MM.1S (cell line): ENCODE measurements around the gene CISH.

Source experiments
- DNase-seq: peaks from one replicate; pipeline ENCODE4 v3.0.0-alpha.2; 2015
- H2AFZ ChIP-seq: fragments of 300-600 bp; sonication (generic); 2 replicates; pipeline ENCODE4 v1.6.0; 2016; ENCODE audit warnings: antibody characterized with exemption, low read length
- H3F3A ChIP-seq: fragments of 300-600 bp; sonication (generic); 2 replicates; pipeline ENCODE4 v1.6.1; 2016; ENCODE audit warnings: mild to moderate bottlenecking, antibody characterized with exemption, low read length, moderate library complexity, mixed read lengths; ENCODE audit not compliant: insufficient read depth
- H3K27ac ChIP-seq: fragments of 300-600 bp; sonication (generic); 2 replicates; pipeline ENCODE4 v1.5.1; 2016; ENCODE audit warnings: mild to moderate bottlenecking, low read length
- H3K27me3 ChIP-seq: fragments of 300-600 bp; sonication (generic); replicated peaks from 2 replicates; pipeline ENCODE4 v1.6.0; 2016; ENCODE audit warnings: low read length; ENCODE audit not compliant: insufficient read depth
- H3K36me3 ChIP-seq: fragments of 300-600 bp; sonication (generic); replicated peaks from 2 replicates; pipeline ENCODE4 v1.6.1; 2016; ENCODE audit warnings: mild to moderate bottlenecking, low read length, mixed read lengths; ENCODE audit not compliant: insufficient read depth
- H3K4me1 ChIP-seq: fragments of 300-600 bp; sonication (generic); 2 replicates; pipeline ENCODE4 v1.6.1; 2016; ENCODE audit warnings: low read length, mixed read lengths
- H3K4me2 ChIP-seq: fragments of 300-600 bp; sonication (generic); 2 replicates; pipeline ENCODE4 v1.6.0; 2016; ENCODE audit warnings: low read depth, low read length
- H3K4me3 ChIP-seq: fragments of 300-600 bp; sonication (generic); 2 replicates; pipeline ENCODE4 v1.5.1; 2016; ENCODE audit warnings: low read length, mixed read lengths
- H3K79me2 ChIP-seq: fragments of 300-600 bp; sonication (generic); 2 replicates; pipeline ENCODE4 v1.6.1; 2016; ENCODE audit warnings: mixed run types, low read length, mixed read lengths
- H3K9ac ChIP-seq: fragments of 300-600 bp; sonication (generic); 2 replicates; pipeline ENCODE4 v1.6.1; 2016; ENCODE audit warnings: low read length, mixed read lengths
- H3K9me2 ChIP-seq: fragments of 300-600 bp; sonication (generic); replicated peaks from 2 replicates; pipeline ENCODE4 v1.6.1; 2016; ENCODE audit warnings: mild to moderate bottlenecking, low read length, mixed read lengths; ENCODE audit not compliant: insufficient read depth
- H3K9me3 ChIP-seq: fragments of 300-600 bp; sonication (generic); replicated peaks from 2 replicates; pipeline ENCODE4 v1.6.1; 2016; ENCODE audit warnings: mild to moderate bottlenecking, low read length, mixed read lengths; ENCODE audit not compliant: insufficient read depth
- H4K20me1 ChIP-seq: fragments of 300-600 bp; sonication (generic); 2 replicates; pipeline ENCODE4 v1.6.1; 2016; ENCODE audit warnings: mild to moderate bottlenecking, low read length, moderate library complexity, mixed read lengths; ENCODE audit not compliant: insufficient read depth
- EZH2 ChIP-seq: fragments of 300-600 bp; sonication (generic); optimal IDR thresholded peaks from 2 replicates; pipeline ENCODE3; 2017; ENCODE audit warnings: low read depth, mild to moderate bottlenecking, antibody characterized with exemption, low read length, mixed read lengths
- EZH2phosphoT487 ChIP-seq: fragments of 300-600 bp; sonication (generic); IDR thresholded peaks from 2 replicates; pipeline ENCODE4 v1.6.1; 2018; ENCODE audit warnings: antibody characterized with exemption, low read length
- TF ChIP-seq, protein P1 (sequence below): fragments of 300-600 bp; sonication (generic); IDR thresholded peaks from 2 replicates; pipeline ENCODE4 v1.5.1; 2016; ENCODE audit warnings: antibody characterized with exemption, low read length, mixed read lengths

CISH gene

DNA sequence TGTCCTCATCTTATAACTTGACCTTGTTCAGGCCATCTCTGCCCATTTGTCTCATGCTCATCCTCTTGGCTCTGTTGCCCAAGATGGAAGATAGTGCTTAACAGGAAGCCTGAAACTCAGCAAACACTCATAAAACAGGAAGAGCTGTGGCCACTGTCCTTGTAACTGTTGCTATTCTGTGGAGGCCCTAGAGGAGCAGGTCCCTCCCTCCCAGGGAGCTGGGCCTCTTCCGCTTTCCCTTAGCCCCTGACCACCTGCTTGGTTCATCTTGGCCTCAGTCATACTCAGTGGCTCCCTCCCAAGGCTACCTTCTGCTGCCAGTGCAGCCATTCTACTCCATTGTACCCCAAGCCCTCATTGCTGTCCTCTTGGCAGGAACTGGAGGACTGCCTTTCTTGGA is 8.8 kb upstream of the CISH start:
- Histone ChIP-seq H3K27ac (no peak overlapping the region), H3K9me3 (no peaks in the 10 kb centered on the region), H3K36me3 (no peaks in the 10 kb centered on the region), H2AFZ (no peak overlapping the region), H3K4me3 (no peak overlapping the region), H3K4me1 (peaks cover 28% of the 10 kb centered on the region), H3K79me2 (peaks cover 15% of the 10 kb centered on the region), H3K4me2 (no peak overlapping the region), H3K9ac (no peak overlapping the region), H3F3A (peaks cover 7% of the 10 kb centered on the region), H3K27me3 (no peaks in the 10 kb centered on the region), H3K9me2 (no peaks in the 10 kb centered on the region), H4K20me1 (no peaks in the 10 kb centered on the region)
- no peak for DNase-seq
- TF ChIP-seq EZH2phosphoT487 (no peak), EZH2 (no peak)
- TF ChIP-seq, protein P1, sequence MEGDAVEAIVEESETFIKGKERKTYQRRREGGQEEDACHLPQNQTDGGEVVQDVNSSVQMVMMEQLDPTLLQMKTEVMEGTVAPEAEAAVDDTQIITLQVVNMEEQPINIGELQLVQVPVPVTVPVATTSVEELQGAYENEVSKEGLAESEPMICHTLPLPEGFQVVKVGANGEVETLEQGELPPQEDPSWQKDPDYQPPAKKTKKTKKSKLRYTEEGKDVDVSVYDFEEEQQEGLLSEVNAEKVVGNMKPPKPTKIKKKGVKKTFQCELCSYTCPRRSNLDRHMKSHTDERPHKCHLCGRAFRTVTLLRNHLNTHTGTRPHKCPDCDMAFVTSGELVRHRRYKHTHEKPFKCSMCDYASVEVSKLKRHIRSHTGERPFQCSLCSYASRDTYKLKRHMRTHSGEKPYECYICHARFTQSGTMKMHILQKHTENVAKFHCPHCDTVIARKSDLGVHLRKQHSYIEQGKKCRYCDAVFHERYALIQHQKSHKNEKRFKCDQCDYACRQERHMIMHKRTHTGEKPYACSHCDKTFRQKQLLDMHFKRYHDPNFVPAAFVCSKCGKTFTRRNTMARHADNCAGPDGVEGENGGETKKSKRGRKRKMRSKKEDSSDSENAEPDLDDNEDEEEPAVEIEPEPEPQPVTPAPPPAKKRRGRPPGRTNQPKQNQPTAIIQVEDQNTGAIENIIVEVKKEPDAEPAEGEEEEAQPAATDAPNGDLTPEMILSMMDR, result no peak

DNA sequence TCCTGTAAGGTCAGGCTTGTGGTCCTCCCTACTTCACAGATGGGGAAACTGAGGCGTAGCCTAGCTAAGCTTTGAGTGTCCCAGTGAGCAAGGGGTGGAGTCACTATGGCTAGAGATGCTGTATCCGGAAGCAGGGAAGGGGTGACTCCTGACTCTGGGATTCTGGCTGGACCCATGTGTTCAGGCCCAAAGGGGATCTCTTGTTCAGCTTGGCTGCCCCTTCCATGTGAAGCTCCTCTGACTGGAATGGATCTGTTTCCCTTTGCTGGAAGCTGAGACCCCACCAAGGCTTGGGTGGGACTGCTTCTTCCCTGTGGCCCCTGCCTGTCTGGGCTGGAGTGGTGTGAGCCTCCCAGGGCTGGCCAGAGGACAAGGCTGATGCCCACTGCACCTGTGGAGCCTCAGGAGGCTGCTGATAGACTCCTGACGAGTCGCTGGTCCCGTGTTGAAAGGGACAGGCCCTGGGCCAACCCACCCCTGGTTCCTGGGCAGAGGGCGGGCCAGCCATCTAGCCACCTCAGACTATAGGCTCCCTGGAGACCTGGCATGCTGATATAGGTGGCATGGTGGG is 6.4 kb upstream of the CISH start:
- H3K4me1 ChIP-seq, result peaks cover 20% of the 10 kb centered on the region
- peak overlapping the region; percentile 96 for H2AFZ ChIP-seq
- H3K9ac ChIP-seq, result peak overlapping the region; percentile 90
- no peaks in the 10 kb centered on the region for H3K9me3 ChIP-seq
- peaks cover 12% of the 10 kb centered on the region for H3F3A ChIP-seq
- DNase-seq, result no peak
- H3K27ac ChIP-seq, result no peak overlapping the region
- TF ChIP-seq, protein P1, result no peak
- TF ChIP-seq EZH2 (no peak), EZH2phosphoT487 (no peak)
- H3K79me2 ChIP-seq, result peaks cover 12% of the 10 kb centered on the region
- peak overlapping the region; percentile 90 for H3K4me3 ChIP-seq
- peak overlapping the region; percentile 81 for H3K4me2 ChIP-seq
- no peaks in the 10 kb centered on the region for H3K27me3 ChIP-seq
- H4K20me1 ChIP-seq, result no peaks in the 10 kb centered on the region
- H3K36me3 ChIP-seq, result no peaks in the 10 kb centered on the region
- H3K9me2 ChIP-seq, result no peaks in the 10 kb centered on the region

DNA sequence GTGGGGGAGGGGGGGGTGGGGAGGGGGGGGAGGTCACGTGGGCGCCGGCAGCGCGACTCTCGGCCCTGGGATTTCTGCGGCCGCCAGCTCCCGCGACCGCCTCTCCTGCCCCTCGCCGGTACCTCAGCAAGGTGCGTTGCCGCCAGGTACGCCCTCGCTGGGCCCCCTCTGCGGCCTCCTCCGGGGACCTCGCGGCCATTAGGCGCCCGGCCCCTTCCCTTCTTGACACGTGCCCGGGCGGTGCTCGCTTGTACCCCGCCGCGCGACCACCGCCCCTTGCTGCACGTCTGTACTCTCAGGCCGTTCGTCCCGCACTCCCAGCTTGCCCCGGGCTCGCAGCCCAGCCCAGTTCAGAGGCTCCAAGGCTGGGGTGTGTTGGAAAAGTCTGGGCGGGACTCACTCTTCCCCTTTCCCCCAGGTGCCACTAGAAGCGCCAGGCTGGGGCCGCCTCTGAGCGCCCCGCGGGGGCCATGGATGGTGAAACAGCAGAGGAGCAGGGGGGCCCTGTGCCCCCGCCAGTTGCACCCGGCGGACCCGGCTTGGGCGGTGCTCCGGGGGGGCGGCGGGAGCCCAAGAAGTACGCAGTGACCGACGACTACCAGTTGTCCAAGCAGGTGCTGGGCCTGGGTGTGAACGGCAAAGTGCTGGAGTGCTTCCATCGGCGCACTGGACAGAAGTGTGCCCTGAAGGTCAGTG is 5.7 kb upstream of the CISH start, which contains the start of gene MAPKAPK3:
MAPKAPK3 (plus strand) TSS at position 56 of the 696 bp plus-strand sequence; CDS start at position 471, 415 bp downstream.
- no peaks in the 10 kb centered on the region for H3K9me3 ChIP-seq
- H2AFZ ChIP-seq, result peak within 1 kb of the TSS; percentile 96
- H3K36me3 ChIP-seq, result no peaks in the 10 kb centered on the region
- peak; percentile 15 for DNase-seq
- no peak for TF ChIP-seq EZH2
- no peak for TF ChIP-seq EZH2phosphoT487
- TF ChIP-seq, protein P1, result 0 out of 2 replicates have a peak, but pooled peaks have one; percentile 8
- H3K9ac ChIP-seq, result peak within 1 kb of the TSS; percentile 90
- peak within 1 kb of the TSS; percentile 66; the same call in 1 of the 2 replicates for H3K27ac ChIP-seq
- peaks cover 27% of the 10 kb centered on the region for H3K4me1 ChIP-seq
- H3F3A ChIP-seq, result peaks cover 20% of the 10 kb centered on the region
- no peaks in the 10 kb centered on the region for H4K20me1 ChIP-seq
- peak within 1 kb of the TSS; percentile 99 for H3K4me2 ChIP-seq
- H3K4me3 ChIP-seq, result peak within 1 kb of the TSS; percentile 90
- H3K79me2 ChIP-seq, result peaks cover 12% of the 10 kb centered on the region
- no peaks in the 10 kb centered on the region for H3K27me3 ChIP-seq
- H3K9me2 ChIP-seq, result no peaks in the 10 kb centered on the region
